ENCODE measurements around the gene C20orf204. TPM values are rescaled to one million over a fixed set of nuclear protein-coding genes. Genes with fewer than 3 reads are reported as not detected.

Gene C20orf204
- total and polyA plus RNA-seq, 7 donors = 0.25 to 0.71 (median 0.52) TPM; not detected in 1

- intact Hi-C loops (cut with DNase I) = no loop called here
- H3K9me3 ChIP-seq = no peaks in the 10 kb centered on the region
- H3K4me1 ChIP-seq = peaks cover 9% of the 10 kb centered on the region
- no peak overlapping the region for H3K4me3 ChIP-seq
- H3K27me3 ChIP-seq (ENCODE audit: insufficient read depth in 3 of 3, low read length in 2 of 3) = no peaks in the 10 kb centered on the region
- DNase-seq = no peak
- no peaks in the 10 kb centered on the region for H3K36me3 ChIP-seq (ENCODE audit: insufficient read depth in 1 of 2, low read depth in 1 of 2)
- no peak overlapping the region for H3K27ac ChIP-seq
- ATAC-seq = no peak
- TF ChIP-seq, protein P1, sequence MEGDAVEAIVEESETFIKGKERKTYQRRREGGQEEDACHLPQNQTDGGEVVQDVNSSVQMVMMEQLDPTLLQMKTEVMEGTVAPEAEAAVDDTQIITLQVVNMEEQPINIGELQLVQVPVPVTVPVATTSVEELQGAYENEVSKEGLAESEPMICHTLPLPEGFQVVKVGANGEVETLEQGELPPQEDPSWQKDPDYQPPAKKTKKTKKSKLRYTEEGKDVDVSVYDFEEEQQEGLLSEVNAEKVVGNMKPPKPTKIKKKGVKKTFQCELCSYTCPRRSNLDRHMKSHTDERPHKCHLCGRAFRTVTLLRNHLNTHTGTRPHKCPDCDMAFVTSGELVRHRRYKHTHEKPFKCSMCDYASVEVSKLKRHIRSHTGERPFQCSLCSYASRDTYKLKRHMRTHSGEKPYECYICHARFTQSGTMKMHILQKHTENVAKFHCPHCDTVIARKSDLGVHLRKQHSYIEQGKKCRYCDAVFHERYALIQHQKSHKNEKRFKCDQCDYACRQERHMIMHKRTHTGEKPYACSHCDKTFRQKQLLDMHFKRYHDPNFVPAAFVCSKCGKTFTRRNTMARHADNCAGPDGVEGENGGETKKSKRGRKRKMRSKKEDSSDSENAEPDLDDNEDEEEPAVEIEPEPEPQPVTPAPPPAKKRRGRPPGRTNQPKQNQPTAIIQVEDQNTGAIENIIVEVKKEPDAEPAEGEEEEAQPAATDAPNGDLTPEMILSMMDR (IDR thresholded peaks at IDR 0.05) = no peak
- 70 to 90% (median 86%) methylated on average over 6 of the region's 6 CpGs for WGBS, 3 donors
These were observed 31.1 kb downstream of the C20orf204 start for GRCh38 chr20:64067005-64067632.

DNA sequence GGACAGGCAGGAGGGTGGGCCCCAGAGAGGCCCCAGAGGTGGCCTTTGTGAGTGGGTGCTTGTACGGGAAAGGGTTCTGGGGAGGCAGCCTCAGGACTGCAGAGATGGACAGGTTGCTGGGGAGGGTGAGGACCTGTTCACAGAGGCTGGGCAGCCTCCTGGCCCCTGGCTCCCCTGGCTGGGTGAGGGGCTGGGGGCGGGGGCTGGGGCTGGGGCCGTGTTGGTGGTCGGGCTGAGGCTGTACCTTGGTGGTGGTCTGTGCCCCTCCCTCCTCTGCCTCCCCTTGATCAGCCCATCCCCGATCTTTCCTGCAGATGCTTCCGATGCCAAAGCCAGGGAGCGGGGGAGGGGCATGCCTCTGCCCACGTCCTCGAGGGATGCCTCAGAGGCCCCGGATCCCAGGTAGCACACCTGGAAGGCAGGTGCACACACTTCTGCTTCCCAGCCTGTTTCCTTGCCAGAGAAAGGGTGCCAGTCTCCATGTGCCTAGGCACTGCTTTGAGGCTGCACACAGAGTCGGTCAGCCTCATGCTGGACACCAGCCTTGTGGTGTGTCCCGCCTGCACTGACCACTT, 31.8 kb downstream of the C20orf204 start:
- DNase-seq = no peak
- H3K4me3 ChIP-seq = no peak overlapping the region
- no peaks in the 10 kb centered on the region for H3K9me3 ChIP-seq
- peaks cover 9% of the 10 kb centered on the region for H3K4me1 ChIP-seq
- no peaks in the 10 kb centered on the region for H3K27me3 ChIP-seq (ENCODE audit: insufficient read depth in 3 of 3, low read length in 2 of 3)
- TF ChIP-seq, protein P1 (IDR thresholded peaks at IDR 0.05) = no peak
- no peak overlapping the region for H3K27ac ChIP-seq
- no peaks in the 10 kb centered on the region for H3K36me3 ChIP-seq (ENCODE audit: insufficient read depth in 1 of 2, low read depth in 1 of 2)
- intact Hi-C loops (cut with DNase I) = no loop called here
- 61 to 62% (median 62%) methylated on average over 11 to 12 of the region's 12 CpGs for WGBS, 3 donors
- no peak for ATAC-seq

- ATAC-seq (no peak), DNase-seq (no peak)
- 58 to 65% (median 62%) methylated on average over 10 to 12 of the region's 12 CpGs for WGBS, 3 donors
- Histone ChIP-seq H3K4me1 (peaks cover 9% of the 10 kb centered on the region), H3K9me3 (no peaks in the 10 kb centered on the region), H3K36me3 (ENCODE audit: insufficient read depth in 1 of 2, low read depth in 1 of 2) (peaks cover 0 to 6% of the 10 kb centered on the region in 2 donors), H3K27me3 (ENCODE audit: insufficient read depth in 3 of 3, low read length in 2 of 3) (no peaks in the 10 kb centered on the region), H3K27ac (no peak overlapping the region), H3K4me3 (no peak overlapping the region)
- TF ChIP-seq, protein P1 (IDR thresholded peaks at IDR 0.05) = no peak
- intact Hi-C loops (cut with DNase I) = no loop called here
These were observed 32.6 kb downstream of the C20orf204 start for GRCh38 chr20:64068386-64069208.

DNA sequence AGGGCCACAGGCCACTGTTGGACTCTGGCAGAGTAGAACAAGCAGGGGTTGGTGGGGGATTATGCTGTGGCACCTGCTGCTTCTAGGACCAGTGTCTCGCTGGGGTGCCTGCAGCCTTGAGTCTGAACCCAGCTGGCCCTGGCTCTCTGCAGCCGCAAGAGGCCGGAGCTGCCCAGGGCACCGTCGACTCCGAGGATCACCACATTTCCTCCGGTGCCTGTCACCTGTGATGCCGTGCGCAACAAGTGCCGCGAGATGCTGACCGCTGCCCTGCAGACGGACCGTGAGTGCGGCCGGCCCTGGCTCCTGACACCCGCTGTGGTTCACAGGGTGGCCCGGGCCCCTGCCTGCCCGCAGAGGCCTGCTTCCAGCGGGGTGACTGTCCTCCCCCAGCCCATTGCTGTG, 33.2 kb downstream of the C20orf204 start:
- TF ChIP-seq, protein P1 (IDR thresholded peaks at IDR 0.05) = no peak
- Histone ChIP-seq H3K9me3 (no peaks in the 10 kb centered on the region), H3K36me3 (ENCODE audit: insufficient read depth in 1 of 2, low read depth in 1 of 2) (peaks cover 0 to 10% of the 10 kb centered on the region in 2 donors), H3K4me3 (no peak overlapping the region), H3K4me1 (peaks cover 4% of the 10 kb centered on the region), H3K27ac (no peak overlapping the region), H3K27me3 (ENCODE audit: insufficient read depth in 3 of 3, low read length in 2 of 3) (no peaks in the 10 kb centered on the region)
- DNase-seq (no peak), ATAC-seq (no peak)
- intact Hi-C loops (cut with DNase I) = no loop called here
- 63 to 78% (median 75%) methylated on average over 20 of the region's 20 CpGs for WGBS, 3 donors
